ENCODE data around the gene SMOC2. TPM values are rescaled to one million over a fixed set of nuclear protein-coding genes. Genes with fewer than 3 reads are reported as not detected.
A peak's percentile ranks its signal among the peaks of the same experiment; 100 is the strongest.

SMOC2 gene
- total RNA-seq, 1 experiment from 2014 or later: 2.1 TPM

DNA sequence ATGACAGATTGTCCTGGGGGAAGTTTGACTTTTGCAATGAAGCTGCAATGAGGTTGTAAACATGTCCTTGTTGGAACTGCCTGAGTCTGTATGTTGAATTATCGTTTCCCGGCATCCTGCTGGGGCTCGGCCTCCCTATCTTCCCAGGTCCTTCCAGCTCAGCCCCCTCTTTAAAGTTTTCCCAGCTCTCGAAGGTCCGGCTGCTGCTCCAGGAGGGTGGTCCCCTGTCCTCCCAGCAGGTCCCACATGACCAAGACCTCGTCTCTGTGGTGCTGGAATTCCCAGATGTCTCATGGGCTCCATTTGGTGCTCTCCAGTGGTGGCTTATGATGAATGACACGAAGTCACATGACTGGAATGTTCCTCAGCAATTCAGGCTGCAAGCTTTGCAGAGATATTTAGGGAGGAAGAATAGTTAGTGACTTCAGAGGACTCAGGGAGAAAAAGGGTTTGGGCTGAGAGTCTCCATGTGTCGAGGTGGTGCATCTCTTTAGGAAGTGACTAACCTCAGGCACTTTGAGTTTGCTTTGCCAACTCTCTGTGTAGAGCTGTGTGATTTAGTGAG lies 21.4 kb downstream of the SMOC2 start:
- Mint-ChIP-seq H3K4me3 (no peak overlapping the region), H3K27ac (peak overlapping the region in 1 of 3 experiments; percentile 32; a peak in 1 of 7 replicates), H3K9me3 (no peaks in the 10 kb centered on the region), H3K27me3 (ENCODE audit: low read depth) (peaks cover 2% of the 10 kb centered on the region; the same call in 1 of the 2 replicates), H3K4me1 (peaks cover 6 to 16% of the 10 kb centered on the region in 2 experiments; a peak in 2 of 4 replicates), H3K36me3 (ENCODE audit: insufficient read depth in 1 of 3, low read depth in 3 of 3) (no peaks in the 10 kb centered on the region)
- H2BK5ac ChIP-seq (ENCODE audit: insufficient read length, low read length): no peak overlapping the region
- no peak overlapping the region for H3K56ac ChIP-seq (ENCODE audit: insufficient read length, low read depth, low read length)
- H3K79me2 ChIP-seq (ENCODE audit: insufficient read depth, low read length): no peaks in the 10 kb centered on the region
- H3K18ac ChIP-seq (ENCODE audit: insufficient read length, low read depth, low read length): no peak overlapping the region
- H4K20me1 ChIP-seq (ENCODE audit: control insufficient read depth, insufficient read depth, insufficient read length): no peaks in the 10 kb centered on the region
- H3K4me2 ChIP-seq (ENCODE audit: insufficient read depth, insufficient read length, low read length): no peak overlapping the region
- no CpG with 5 or more reads among the region's 8 CpGs for WGBS (ENCODE audit: extremely low coverage, insufficient read length, low lambda C conversion rate)
- H4K8ac ChIP-seq (replicated peaks; ENCODE audit: insufficient read length, low read depth, low read length): no peak overlapping the region
- H2AK5ac ChIP-seq (ENCODE audit: insufficient read length, low read length): no peak overlapping the region
- H3K27me3 ChIP-seq (ENCODE audit: insufficient read depth, low read length): no peaks in the 10 kb centered on the region
- no peaks in the 10 kb centered on the region for H3K23me2 ChIP-seq (ENCODE audit: insufficient read length, low read depth, low read length, poor library complexity, severe bottlenecking)
- H3K9ac ChIP-seq (ENCODE audit: extremely low read depth, insufficient read length, low read length): no peak overlapping the region
- TF ChIP-seq, protein P1, sequence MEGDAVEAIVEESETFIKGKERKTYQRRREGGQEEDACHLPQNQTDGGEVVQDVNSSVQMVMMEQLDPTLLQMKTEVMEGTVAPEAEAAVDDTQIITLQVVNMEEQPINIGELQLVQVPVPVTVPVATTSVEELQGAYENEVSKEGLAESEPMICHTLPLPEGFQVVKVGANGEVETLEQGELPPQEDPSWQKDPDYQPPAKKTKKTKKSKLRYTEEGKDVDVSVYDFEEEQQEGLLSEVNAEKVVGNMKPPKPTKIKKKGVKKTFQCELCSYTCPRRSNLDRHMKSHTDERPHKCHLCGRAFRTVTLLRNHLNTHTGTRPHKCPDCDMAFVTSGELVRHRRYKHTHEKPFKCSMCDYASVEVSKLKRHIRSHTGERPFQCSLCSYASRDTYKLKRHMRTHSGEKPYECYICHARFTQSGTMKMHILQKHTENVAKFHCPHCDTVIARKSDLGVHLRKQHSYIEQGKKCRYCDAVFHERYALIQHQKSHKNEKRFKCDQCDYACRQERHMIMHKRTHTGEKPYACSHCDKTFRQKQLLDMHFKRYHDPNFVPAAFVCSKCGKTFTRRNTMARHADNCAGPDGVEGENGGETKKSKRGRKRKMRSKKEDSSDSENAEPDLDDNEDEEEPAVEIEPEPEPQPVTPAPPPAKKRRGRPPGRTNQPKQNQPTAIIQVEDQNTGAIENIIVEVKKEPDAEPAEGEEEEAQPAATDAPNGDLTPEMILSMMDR (conservative IDR thresholded peaks at IDR 0.05): no peak
- no peak overlapping the region for H2BK20ac ChIP-seq (ENCODE audit: low read depth, low read length, poor library complexity, severe bottlenecking)
- no peak overlapping the region for H4K91ac ChIP-seq (ENCODE audit: insufficient read length, low read depth, low read length)
- H3K9me3 ChIP-seq (ENCODE audit: control insufficient read depth, low read depth, low read length): no peaks in the 10 kb centered on the region
- no peak overlapping the region for H3K14ac ChIP-seq (ENCODE audit: insufficient read depth, low read length)
- no peak overlapping the region for H4K5ac ChIP-seq (ENCODE audit: insufficient read length, low read depth, low read length)
- H3K27ac ChIP-seq (ENCODE audit: insufficient read length, low read depth, low read length): no peak overlapping the region
- H2BK15ac ChIP-seq (ENCODE audit: low read depth, low read length): no peak overlapping the region
- H2BK120ac ChIP-seq (ENCODE audit: low read depth, low read length, poor library complexity, severe bottlenecking): no peak overlapping the region
- DNase-seq: no peak
- no peak overlapping the region for H3K23ac ChIP-seq (ENCODE audit: insufficient read length, low read depth, low read length)
- no peak overlapping the region for H3K4ac ChIP-seq (ENCODE audit: low read depth, low read length)
- H3K4me1 ChIP-seq (ENCODE audit: insufficient read depth, low read length): no peaks in the 10 kb centered on the region
- no peak overlapping the region for H2BK12ac ChIP-seq (ENCODE audit: insufficient read length, low read depth, low read length)
- no peaks in the 10 kb centered on the region for H3K79me1 ChIP-seq (ENCODE audit: insufficient read depth, low read depth, low read length, poor library complexity, severe bottlenecking)
- H3T11ph ChIP-seq (ENCODE audit: low read length): no peak overlapping the region
- no peak overlapping the region for H2AFZ ChIP-seq (ENCODE audit: low read length)
